Ureter (tissue), 1 donor: ENCODE measurements around the gene RPA1. TPM values are rescaled to one million over a fixed set of nuclear protein-coding genes. Genes with fewer than 3 reads are reported as not detected.
"Not testable (repeated sequence)": the region's sequence is repeated elsewhere in the genome, so short reads cannot be mapped to it uniquely, and the experiment has no call there.

Source experiments
- DNase-seq: peaks from one replicate; pipeline ENCODE4 v3.0.0-alpha.2; 2020; ENCODE audit warnings: low spot score
- total RNA-seq: library from RNA; stranded (reverse); gene quantifications from one replicate; pipeline ENCODE4 v1.2.4, GENCODE V29; 2023
- donor health status: DM: yes; HTN: yes; CAD: no.

RPA1 gene
- total RNA-seq, 1 donor from 2014 or later: 82.2 TPM

DNA sequence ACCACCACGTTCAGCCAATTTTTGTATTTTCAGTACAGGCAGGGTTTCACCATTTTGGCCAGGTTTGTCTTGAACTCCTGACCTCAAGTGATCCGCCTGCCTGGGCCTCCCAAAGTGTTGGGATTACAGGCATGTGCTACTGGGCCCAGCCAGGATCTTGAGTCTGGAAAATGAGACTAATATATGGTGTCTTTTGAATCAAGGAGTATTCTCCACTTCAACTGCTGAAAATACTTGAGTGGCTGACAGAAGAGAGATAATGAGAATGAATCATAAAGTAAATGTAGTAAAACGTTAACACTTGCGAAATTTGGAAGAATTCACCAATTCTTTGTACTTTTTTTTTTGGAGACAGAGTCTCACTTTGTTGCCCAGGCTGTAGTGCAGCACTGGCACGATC is 16.7 kb upstream of the RPA1 start:
- no peak for DNase-seq

DNA sequence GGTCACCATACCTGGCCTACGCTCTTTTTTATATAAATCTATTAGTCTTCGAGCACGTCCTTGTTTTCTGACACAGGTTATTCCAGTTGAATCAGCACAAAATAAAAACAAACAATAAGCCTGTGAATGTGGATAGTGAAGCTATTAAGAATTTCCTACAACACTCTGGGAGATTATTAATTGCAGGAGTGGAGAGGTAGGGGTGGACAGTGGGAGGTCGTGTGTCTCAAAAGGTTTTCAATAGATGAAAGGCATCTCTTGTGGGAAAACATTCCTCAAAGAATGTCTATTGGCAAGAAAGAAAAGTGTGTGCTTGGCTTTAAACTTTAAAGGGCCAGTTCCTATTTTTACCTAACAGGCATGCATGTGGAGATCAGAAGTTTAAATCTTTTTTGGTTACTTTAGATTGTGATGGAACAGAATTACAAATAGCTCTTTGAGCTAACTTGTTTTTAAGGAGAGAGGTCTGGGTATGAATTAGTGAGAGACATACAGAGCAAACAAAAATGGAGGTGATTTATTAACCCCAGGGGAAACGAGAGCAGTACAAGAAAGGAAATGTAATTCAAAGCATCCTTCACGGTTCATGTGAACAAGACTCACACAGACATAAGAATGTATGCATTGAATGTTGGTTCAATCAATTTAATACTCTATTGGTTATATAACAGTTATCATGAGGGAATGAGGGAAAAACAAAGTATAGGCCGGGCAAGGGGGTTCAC is 9.1 kb upstream of the RPA1 start:
- no peak for DNase-seq

DNA sequence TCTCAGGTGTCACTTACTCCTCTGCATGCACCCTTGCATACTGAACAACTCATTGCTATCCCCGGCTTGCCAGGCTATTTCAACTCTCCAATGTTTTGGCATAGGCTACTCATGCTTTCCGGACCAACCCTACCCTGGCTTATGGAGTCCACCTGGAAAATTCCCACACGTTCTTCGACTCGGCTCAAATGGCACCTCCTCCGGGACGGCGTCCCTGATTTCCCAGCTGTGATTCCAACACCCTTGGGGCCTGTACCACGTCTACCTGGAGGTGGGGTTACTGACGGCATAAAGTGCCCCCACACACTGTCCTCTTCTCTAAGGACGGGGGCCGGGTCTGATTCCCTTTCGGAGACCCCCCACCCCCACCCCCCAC is 601 bp upstream of the RPA1 start:
- no peak for DNase-seq

DNA sequence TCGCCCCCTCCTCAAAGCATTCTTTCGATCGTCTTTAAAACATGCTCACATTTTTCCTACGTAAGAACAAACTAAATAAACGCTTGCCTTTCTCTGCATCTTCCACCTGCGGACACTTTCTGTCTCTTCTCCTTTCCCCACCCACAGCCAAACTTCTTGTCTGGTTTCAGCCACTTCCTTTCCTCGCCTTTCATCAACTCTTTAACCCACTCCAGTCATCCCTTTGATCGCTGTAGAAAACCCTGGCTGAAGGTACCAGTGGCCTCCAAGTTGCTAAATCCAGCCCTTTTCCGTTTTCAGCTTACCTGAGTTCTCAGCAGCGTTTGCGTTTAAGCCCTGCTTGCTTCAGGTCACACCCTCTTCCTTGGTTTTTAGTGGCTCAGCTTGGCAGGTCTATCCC is 483 bp downstream of the RPA1 start:
- DNase-seq: no peak

DNA sequence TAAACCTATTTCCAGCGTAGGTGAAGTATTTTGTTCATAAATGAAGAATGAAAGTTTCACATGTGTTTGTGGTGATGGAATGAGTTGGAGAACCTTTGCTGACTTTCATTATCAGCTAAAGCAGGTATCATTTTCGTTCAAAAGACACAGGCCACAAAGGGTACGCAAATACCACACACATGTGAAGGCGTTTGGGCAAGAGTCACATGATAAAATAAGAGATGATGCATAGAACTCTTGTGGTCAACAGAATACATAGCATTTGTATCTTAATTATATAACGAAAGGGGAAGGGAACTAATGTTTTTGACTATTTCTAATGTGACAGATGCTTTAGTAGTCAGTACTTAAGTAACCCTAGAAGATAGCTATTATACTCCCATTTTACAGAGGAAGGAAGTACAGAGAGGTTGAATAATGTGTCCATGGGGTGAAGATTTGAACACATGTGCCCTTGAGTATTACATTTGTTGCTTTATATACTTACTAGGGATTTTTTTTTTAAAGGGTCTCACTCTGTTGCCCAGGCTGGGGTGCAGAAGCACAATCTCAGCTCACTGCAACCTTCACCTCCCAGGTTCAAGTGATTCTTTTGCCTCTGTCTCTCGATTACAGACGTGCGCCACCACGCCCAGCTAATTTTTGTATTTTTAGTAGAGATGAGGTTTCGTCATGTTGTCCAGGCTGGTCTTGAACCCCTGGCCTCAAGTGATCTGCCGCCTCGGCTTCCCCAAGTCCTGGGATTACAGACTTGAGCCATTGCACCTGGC is 4.8 kb downstream of the RPA1 start:
- no peak for DNase-seq

DNA sequence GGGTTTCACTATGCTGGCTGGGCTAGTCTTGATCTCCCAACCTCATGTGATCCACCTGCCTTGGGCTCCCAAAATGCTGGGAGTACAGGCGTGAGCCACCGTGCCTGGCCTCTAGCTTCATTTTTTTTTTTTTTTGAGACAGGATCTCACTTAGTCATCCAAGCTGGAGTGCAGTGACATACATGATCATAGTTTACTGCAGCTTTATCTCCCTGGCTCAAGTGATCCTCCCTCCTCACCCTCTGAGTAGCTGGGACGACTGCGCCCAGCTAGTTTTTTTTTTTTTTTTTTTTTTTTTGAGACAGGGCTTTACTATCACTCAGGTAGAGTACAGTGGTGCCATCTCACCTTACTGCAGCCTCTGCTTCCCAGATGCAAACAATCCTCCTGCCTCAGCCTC is 9.7 kb downstream of the RPA1 start:
- no peak for DNase-seq

DNA sequence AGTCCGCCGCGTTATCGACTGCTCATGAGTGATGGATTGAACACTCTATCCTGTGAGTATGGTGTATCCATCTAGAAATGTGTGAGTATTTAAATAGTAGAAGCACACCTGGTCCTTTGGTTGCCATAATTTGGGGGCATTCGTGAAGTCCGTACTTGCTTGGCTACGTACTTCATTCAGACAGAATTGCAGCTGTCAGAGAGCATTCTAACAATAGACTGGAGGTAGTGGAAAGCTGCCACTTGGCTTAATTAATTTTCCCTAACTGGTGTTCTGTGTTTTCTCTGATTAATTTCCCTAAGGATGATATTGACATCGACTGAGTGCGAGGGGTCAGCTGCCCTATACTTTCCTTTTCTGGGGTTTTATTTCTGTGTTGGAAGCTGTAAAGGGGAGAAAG is 14.1 kb downstream of the RPA1 start:
- DNase-seq: no peak

DNA sequence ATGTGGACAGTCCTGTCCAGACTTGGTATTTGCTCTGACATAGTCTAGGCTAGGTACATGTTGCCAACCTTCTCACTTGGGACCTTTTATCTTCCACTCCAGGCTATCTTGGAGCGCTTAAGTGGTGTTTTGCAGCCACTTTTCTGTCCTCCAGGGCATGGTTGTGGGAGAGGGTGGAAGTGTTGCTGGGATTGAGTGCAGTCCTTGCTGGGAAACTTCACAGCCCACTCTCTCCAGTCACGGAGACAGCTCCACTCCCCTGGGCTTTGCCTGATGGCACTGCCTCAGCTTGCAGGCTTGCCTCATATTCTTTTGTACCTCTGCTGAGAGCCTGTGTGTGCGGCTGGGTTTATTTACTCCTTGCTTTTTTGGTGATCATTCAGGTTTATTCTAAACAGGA is 17.4 kb downstream of the RPA1 start:
- no peak for DNase-seq

DNA sequence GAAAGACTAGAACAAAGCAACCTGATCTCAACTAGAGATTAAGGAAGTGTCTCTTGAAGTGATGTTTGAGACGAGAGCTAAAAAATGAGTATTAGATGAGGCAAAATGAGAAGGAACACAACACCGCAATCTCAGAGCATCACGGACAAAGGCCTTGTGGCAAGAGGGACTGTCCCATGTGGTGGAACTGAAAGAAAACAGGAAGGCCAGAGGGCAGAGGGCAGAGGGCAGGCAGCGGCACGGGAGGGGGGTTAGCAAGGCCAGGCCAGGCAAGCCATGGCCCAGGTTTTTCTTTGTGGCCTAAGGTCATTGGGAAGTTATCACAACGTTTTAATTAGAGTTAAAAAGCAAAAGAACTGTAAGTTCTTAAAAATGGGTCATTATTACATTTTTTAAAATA is 22.5 kb downstream of the RPA1 start:
- no peak for DNase-seq

DNA sequence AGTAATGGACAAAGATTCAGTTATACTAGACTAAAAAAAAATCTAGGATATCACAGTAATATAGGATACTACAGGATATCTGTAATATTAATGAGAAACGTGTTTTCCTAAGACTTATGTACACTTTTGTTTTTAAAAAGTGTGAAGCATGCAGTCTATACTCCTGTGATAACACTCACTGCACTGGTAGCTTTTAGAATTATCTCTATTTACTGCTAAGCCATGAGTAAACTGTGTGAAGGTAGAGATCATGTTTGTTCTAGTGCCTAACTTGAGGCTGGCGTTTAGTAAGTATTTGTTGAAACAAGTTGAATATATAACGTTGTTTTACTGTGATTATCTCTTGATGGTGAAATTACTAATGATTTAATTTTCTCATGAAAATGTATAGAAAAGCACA is 23.9 kb downstream of the RPA1 start:
- no peak for DNase-seq

DNA sequence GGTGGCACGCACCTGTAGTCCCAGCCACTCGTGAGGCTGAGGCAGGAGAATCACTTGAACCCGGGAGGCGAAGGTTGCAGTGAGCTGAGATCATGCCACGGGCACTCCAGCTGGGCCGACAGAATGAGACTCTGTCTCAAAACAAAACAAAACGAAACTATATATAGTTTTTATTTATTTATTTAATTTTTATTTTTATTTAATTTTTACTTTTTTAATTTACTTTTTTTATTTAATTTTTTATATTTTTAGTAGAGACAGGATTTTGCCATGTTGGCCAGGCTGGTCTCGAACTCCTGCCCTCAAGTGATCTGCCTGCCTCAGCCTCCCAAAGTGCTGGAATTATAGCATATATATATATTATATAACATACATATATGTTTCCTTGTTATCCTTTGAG is 26.7 kb downstream of the RPA1 start:
- DNase-seq: not testable (repeated sequence)

DNA sequence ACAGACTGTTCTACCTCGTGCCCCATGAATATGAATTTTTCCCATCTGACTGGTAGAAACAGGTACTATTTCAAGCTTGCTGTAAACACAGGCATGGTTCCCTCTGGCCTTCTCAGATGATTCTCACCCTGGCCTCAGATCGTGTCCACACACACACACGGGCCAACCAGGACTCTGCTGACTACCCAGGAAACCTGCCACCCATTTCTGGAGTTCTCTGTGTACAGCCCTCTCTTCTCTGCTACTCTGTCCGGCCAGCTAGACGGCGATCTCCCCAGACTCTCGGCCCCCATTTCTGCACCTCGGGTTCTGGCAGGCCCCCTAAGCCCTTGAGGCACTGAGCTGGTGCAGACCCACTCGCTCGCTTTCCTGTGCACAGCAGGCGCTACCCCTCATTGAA is 31.2 kb downstream of the RPA1 start:
- no peak for DNase-seq

DNA sequence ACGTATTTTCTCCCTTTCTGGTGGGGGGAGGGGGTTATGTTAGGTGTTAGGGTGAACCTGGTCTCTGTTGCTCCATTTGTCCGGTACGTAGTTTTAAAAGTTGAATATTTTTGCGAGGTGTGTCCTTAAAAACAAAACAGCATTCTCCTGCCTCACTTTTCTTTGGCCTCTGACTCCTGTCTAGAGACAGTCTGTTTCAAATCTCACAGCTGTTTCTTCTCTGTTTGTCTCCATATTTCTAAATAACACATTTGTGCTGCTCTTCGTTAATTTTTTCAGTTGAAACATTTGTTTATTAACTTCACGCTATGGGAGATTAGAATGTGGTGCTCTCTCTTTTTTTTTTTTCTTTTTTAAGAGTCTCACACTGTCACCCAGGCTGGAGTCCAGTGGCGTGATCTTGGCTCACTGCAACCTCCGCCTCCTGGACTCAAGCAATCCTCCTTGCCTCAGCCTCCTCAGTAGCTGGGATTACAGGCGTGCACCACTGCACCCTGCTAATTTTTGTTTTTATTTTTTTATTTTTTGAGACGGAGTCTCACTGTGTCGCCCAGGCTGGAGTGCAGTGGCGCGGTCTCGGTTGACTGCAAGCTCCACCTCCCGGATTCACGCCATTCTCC is 31.7 kb downstream of the RPA1 start:
- no peak for DNase-seq

DNA sequence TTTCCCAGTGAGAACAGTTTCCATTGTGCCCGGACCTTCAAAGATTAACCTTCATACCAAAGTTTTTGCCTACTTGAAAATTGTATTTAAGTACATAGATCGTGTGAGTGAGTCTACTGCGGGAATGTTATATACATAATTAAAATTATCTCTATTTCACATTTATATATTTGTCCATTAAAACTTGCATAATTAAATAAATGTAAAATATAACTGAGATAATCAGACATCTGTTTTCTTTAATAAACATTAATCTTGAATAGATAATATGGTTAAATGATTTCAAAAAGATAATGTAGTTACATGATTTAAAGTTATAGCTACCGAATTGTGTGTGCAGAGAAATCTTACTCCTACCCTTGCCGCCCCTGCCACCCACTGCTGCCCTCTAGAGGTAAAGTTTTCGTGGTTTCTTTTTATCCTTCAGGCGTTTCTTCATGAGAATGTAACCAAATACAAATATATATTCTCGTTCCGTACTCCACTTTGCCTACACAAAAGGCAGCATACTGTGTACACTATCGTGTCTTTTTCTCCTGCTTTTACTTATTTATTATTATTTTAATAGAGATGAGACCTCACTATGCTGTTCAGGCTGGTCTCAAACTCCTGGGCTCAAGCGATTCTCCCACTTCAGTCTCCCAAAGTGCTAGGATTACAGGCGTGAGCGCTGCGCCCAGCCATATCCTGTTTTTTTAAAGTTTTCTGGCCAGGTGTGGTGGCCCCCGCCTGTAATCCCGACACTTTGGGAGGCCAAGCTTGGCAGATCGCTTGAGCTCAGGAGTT is 35.6 kb downstream of the RPA1 start:
- no peak for DNase-seq

DNA sequence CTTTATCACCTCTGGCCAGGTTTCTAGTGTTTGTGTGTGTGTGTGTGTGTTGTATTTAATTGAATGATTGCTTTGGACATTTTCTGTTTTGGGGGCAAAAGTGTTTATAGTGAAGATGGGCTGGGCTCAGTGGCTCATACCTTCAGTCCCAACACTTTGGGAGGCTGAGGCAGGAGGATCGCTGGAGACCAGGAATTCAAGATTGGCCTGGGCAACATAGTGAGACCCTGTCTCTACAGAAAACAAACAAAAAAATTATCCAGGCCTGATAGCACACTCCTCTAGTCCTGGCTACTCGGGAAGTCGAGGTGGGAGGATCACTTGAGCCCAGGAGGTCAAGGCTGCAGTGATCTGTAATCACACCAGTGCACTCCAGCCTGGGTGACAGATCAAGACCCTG is 37.5 kb downstream of the RPA1 start:
- DNase-seq: no peak

DNA sequence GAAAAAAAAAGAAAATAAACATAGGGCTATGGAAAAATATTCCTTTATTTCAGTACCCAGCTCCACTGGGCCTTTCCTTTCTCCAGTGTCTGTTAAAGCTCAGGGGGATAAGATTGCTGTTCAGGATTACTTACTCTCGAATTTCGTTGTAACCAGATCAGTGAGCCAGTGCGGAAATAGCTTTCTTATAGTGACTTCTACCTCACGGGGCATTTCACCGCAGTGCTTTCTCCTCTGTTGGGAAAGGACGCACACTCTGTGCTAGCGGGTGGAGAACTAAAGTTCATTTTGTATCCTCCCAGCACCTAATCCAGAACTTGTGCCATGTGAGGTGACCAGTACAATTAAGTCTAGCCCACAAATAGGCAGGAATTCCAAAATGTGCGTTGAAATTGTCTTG is 38.3 kb downstream of the RPA1 start:
- DNase-seq: no peak

DNA sequence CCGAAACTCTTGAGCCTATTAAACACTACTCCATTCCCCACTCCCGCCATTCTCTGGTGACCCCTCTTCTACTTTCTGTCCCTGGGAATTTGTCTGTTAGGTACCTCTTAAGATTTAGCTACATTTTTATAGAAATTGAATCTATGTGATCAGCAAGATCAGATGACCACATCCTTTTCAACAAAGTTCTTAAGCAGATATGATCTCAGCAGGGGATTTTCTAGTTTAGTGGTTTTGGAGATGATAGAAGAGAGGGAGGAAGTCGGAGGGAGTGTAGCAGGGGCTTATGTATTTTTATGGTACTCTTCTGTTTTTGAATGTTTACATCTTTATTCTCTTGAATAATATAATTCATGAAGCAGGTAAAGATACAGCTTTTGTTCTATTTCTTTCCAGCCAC is 40.8 kb downstream of the RPA1 start:
- DNase-seq: no peak

DNA sequence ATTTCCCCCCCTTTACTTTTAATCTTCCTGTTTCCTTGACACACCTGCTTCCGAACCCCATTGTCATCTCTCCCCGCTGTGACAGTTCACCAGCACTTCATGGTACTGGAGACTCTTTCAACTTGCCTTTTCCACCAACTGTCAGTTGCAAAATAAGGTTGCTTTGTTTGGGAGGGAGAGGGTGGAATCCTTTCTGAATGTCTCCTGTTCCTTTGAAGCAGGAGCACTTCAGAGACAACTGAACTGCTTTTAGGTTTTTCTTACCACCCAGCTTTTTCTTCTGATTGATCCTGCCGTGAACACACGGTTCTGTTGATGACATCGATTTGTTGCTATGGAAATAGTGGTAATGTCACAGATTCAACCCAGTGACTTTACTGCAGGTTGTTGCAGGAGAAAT is 42.0 kb downstream of the RPA1 start:
- DNase-seq: no peak

DNA sequence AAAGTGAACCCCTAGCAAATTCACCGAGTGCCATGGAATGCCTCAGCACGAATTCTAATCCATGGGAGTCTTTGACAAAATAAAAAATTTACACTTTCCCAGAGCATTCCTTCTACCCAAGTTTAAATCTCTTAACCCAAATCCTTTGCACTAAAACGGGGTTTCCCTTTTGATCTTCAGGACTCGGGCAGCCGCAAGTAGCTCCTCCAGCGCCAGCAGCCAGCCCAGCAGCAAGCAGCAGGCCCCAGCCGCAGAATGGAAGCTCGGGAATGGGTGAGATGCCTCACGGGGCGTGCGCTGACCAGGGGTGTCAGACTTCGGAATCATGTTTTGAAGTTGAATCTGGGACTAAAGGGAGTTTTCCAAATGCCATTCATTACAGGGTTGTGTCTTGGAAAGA is 42.4 kb downstream of the RPA1 start:
- no peak for DNase-seq

DNA sequence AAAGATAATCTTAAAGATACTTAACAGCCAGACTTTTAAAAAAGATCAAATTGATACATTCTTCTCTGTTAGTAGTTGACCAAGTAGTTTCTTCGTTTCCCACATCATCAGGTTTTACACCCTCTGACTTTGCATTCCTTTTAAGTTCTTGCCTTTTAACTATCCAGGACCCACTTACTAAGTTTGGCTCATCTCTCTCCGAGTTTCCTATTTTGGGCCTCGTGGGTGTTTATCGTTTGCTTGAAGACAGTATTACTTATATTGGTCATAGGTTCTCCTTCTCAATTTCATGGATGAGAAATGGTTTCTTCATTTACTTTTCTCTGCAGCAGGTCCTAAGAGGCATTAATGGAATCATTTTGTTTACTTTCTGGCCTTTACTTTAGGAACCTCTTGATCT is 43.2 kb downstream of the RPA1 start:
- DNase-seq: no peak

DNA sequence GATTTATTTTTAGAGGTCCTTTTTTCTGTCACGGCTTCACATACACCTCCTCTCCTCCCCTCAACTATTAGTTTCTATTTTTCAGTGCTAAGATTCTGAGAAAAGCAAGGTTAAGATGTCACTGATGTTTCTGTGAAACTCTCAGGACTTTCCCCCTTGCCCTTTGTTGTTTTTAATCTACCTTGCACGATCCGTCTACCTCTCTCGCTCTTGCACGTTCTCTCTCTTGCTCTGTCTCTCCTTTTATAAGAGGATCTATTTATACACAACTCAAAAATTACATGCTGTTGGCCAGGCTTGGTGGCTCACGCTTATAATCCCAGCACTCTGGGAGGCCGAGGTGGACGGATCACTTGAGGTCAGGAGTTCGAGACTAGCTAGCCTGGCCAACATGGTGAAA is 43.6 kb downstream of the RPA1 start:
- no peak for DNase-seq

DNA sequence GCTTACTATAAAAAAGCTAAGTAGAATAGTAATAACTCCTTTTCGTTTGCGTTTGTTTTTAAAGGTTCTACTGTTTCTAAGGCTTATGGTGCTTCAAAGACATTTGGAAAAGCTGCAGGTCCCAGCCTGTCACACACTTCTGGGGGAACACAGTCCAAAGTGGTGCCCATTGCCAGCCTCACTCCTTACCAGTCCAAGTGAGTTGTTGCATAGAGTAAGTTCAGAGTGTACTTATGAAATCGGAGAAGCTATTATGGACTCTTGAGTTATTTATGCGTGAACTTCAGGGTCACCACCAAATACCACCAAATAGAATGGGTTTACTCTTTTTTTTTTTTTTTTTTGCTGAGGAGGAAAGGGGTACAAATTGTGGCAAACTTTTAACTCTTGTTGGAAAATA is 45.8 kb downstream of the RPA1 start:
- DNase-seq: no peak
